ENCODE measurements around the gene FNIP2. TPM values are rescaled to one million over a fixed set of nuclear protein-coding genes. Genes with fewer than 3 reads are reported as not detected.
"Not testable (repeated sequence)": the region's sequence is repeated elsewhere in the genome, so short reads cannot be mapped to it uniquely, and the experiment has no call there.

Gene FNIP2
- total RNA-seq, 1 experiment from 2014 or later = 10.3 TPM

GRCh38 chr4:158903472-158904043 is 134.7 kb downstream of the FNIP2 start:
- DNase-seq (ENCODE audit: low read depth) = no peak

GRCh38 chr4:158904815-158905214 is 136.0 kb downstream of the FNIP2 start:
- DNase-seq (ENCODE audit: low read depth) = no peak

GRCh38 chr4:158906073-158906472 is 137.2 kb downstream of the FNIP2 start:
- DNase-seq (ENCODE audit: low read depth) = no peak

GRCh38 chr4:158912390-158912789 is 143.6 kb downstream of the FNIP2 start:
- DNase-seq (ENCODE audit: low read depth) = no peak

- DNase-seq (ENCODE audit: low read depth) = no peak
Measured at GRCh38 chr4:158912806-158913205, 144.0 kb downstream of the FNIP2 start.

- DNase-seq (ENCODE audit: low read depth) = no peak
Measured at GRCh38 chr4:158913766-158914165, 144.9 kb downstream of the FNIP2 start.

- DNase-seq (ENCODE audit: low read depth) = peak; percentile 72
Measured at GRCh38 chr4:158914218-158914617, 145.4 kb downstream of the FNIP2 start.

GRCh38 chr4:158915683-158916241 is 146.9 kb downstream of the FNIP2 start:
- no peak for DNase-seq (ENCODE audit: low read depth)

GRCh38 chr4:158920452-158920996 is 151.7 kb downstream of the FNIP2 start:
- not testable (repeated sequence) for DNase-seq (ENCODE audit: low read depth)

- DNase-seq (ENCODE audit: low read depth) = not testable (repeated sequence)
Measured at GRCh38 chr4:158927774-158928173, 158.9 kb downstream of the FNIP2 start.

- DNase-seq (ENCODE audit: low read depth) = no peak
Measured at GRCh38 chr4:158929939-158930638, 161.3 kb downstream of the FNIP2 start.

- peak; percentile 17 for DNase-seq (ENCODE audit: low read depth)
Measured at GRCh38 chr4:158930639-158930972, 161.8 kb downstream of the FNIP2 start.

- no peak for DNase-seq (ENCODE audit: low read depth)
Measured at GRCh38 chr4:158933236-158933635, 164.4 kb downstream of the FNIP2 start.

GRCh38 chr4:158934996-158935669 is 166.3 kb downstream of the FNIP2 start:
- DNase-seq (ENCODE audit: low read depth) = no peak

GRCh38 chr4:158936238-158936637 is 167.4 kb downstream of the FNIP2 start:
- no peak for DNase-seq (ENCODE audit: low read depth)

- no peak for DNase-seq (ENCODE audit: low read depth)
Measured at GRCh38 chr4:158938220-158939044, 169.6 kb downstream of the FNIP2 start.

GRCh38 chr4:158940271-158940670 is 171.4 kb downstream of the FNIP2 start:
- DNase-seq (ENCODE audit: low read depth) = no peak

GRCh38 chr4:158941321-158941720 is 172.5 kb downstream of the FNIP2 start:
- no peak for DNase-seq (ENCODE audit: low read depth)

- no peak for DNase-seq (ENCODE audit: low read depth)
Measured at GRCh38 chr4:158941895-158942294, 173.1 kb downstream of the FNIP2 start.

- DNase-seq (ENCODE audit: low read depth) = no peak
Measured at GRCh38 chr4:158945529-158946108, 176.8 kb downstream of the FNIP2 start.

- DNase-seq (ENCODE audit: low read depth) = no peak
Measured at GRCh38 chr4:158946825-158947224, 178.0 kb downstream of the FNIP2 start.

All from HT1080 (cell line).